Mucosa of gallbladder (tissue), 1 donor: Measurements from ENCODE around the gene RBM10. TPM values are rescaled to one million over a fixed set of nuclear protein-coding genes. Genes with fewer than 3 reads are reported as not detected.

Experiments used
- DNase-seq: peaks from one replicate; pipeline ENCODE4 v3.0.0-alpha.2; 2020; ENCODE audit warnings: low spot score
- total RNA-seq: library from RNA; stranded (reverse); gene quantifications from one replicate; pipeline ENCODE4 v1.2.1, GENCODE V29; 2021
- donor health status: DM: no; HTN: no; CAD: no.

Gene RBM10
- total RNA-seq, 1 donor from 2014 or later = 47.6 TPM

DNA sequence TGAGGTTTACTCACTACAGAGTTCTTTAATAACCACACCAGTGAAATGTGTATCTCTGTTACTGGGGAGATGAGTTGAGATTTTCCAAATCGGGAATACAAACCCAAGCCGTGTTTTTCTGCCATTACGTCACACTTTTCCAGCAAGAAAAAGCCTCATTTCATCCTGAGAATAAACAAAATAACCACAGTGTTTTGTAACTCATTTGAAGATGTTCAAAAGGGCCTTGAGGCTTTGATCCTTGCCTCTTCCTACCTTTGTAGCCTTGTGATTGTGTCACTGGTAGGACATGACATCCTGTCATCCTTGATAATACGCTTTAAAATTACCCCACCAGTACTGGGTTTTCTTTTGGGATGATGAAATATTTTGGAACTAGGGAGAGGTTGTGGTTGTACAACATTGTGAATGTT is 90.7 kb downstream of the RBM10 start:
- DNase-seq = no peak

Other genes with a start within 250 kb of the RBM10 start
- gene JADE3, start 232.8 kb upstream of the RBM10 start, total RNA-seq = 8.4 TPM
- gene RGN, start 66.8 kb upstream of the RBM10 start, total RNA-seq = 7.6 TPM
- gene NDUFB11, start 519 bp upstream of the RBM10 start, total RNA-seq = 77.4 TPM
- gene UBA1, start 48.6 kb downstream of the RBM10 start, total RNA-seq = 252 TPM
- gene CDK16, start 73.5 kb downstream of the RBM10 start, total RNA-seq = 80.9 TPM
- gene USP11, start 87.8 kb downstream of the RBM10 start, total RNA-seq = 59.0 TPM
- 0.29 TPM for gene ZNF157, start 225.4 kb downstream of the RBM10 start, total RNA-seq